Adipocyte (in vitro differentiated cells): ENCODE measurements around the gene NTRK2.

ENCODE experiments used
- DNase-seq: peaks from one replicate; pipeline ENCODE4 v3.0.0-alpha.2; 2015; ENCODE audit warnings: low read depth
- H3K27me3 ChIP-seq: replicated peaks from 2 replicates; pipeline ENCODE4 v1.7.0; 2013; ENCODE audit warnings: mild to moderate bottlenecking, low read length, moderate library complexity; ENCODE audit not compliant: control insufficient read depth, insufficient read depth
- H3K36me3 ChIP-seq: 2 replicates; pipeline ENCODE4 v1.7.0; 2013; ENCODE audit warnings: low read length, mild to moderate bottlenecking, moderate library complexity; ENCODE audit not compliant: control insufficient read depth, insufficient read depth, severe bottlenecking
- H3K4me1 ChIP-seq: 2 replicates; pipeline ENCODE4 v1.7.0; 2013; ENCODE audit warnings: mild to moderate bottlenecking, low read length, moderate library complexity; ENCODE audit not compliant: control insufficient read depth, insufficient read depth
- H3K4me3 ChIP-seq: 2 replicates; pipeline ENCODE4 v1.7.0; 2013; ENCODE audit warnings: mild to moderate bottlenecking, low read length, moderate library complexity
- H3K9ac ChIP-seq: 2 replicates; pipeline ENCODE4 v1.7.0; 2013; ENCODE audit warnings: mild to moderate bottlenecking, low read length, moderate library complexity
- H3K9me3 ChIP-seq: 2 replicates; pipeline ENCODE4 v1.7.0; 2013; ENCODE audit warnings: mild to moderate bottlenecking, low read length, moderate library complexity; ENCODE audit not compliant: control insufficient read depth

The NTRK2 gene

DNA sequence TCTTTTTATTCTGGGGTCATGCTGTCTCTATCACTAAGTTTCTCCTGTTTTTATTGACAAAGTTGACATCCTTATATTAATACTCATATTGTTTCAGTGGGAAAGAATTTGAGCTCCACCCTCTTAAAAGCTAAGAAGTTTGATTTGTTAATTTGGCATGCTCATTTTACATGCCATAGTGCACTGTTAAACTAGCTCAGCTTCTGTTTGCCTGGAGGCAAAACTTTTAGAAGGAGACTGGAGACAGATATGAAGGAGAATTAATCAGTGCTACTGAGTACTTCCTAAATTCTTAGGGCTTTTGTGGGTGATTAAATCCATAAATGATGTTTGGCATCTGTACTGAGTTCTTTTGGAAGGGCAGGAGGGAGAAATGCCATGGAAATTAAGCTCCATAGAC lies 138.9 kb downstream of the NTRK2 start:
- no peak for DNase-seq
- Histone ChIP-seq H3K4me1 (peaks cover 25% of the 10 kb centered on the region), H3K4me3 (no peak overlapping the region), H3K36me3 (no peaks in the 10 kb centered on the region), H3K27me3 (no peaks in the 10 kb centered on the region), H3K9me3 (no peaks in the 10 kb centered on the region), H3K9ac (no peak overlapping the region)

DNA sequence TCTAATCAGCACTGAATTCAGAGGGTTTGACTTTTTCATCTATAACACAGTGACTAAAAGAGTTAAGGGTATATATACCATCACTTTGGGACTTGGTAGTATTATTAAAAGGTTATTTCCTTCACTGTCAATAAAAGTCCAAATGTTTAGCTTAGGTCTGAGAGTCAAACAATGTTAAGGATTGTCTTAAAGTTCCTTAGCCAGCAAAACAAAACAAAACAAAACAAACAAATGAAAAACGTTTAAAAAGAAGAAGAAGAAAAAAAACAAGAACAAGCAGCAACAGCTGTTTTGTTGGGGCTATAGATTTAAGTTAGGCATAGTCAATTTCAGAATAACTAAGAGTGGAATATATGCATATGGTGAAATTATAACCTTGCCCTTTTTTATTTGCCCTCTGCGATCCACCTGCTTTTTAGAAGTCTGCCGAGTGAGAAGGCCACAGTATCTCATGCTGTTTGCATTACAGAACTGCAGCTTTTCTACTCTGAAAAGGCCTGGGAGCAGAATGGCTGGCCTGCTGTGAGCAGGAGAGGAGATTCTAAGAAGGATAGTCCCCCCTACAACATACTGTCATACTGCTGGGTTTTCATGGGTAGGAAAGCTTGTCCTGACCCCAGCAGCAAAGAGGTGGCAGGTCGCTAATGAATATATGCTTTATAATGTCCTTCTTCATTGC lies 141.7 kb downstream of the NTRK2 start:
- no peaks in the 10 kb centered on the region for H3K9me3 ChIP-seq
- H3K4me1 ChIP-seq: peaks cover 18% of the 10 kb centered on the region
- no peaks in the 10 kb centered on the region for H3K36me3 ChIP-seq
- no peak overlapping the region for H3K9ac ChIP-seq
- DNase-seq: no peak
- no peaks in the 10 kb centered on the region for H3K27me3 ChIP-seq
- H3K4me3 ChIP-seq: no peak overlapping the region

DNA sequence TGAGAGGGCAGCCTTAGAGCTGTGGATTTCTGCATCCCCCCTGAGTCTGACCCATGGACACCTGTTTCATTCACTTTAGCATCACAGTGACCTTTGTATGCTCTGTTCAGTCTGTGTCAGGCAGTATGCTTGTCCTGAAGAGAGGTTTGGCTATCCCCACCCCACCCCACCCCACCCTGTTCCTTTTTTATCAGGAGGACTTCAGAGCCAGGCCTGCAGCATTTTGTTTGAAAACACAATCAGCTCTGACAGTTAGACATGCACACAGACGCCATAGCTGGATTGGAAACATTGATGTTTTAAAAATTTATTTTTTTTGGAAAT lies 142.2 kb downstream of the NTRK2 start:
- no peaks in the 10 kb centered on the region for H3K9me3 ChIP-seq
- DNase-seq: no peak
- H3K4me3 ChIP-seq: no peak overlapping the region
- no peak overlapping the region for H3K9ac ChIP-seq
- no peaks in the 10 kb centered on the region for H3K27me3 ChIP-seq
- H3K36me3 ChIP-seq: no peaks in the 10 kb centered on the region
- H3K4me1 ChIP-seq: peaks cover 18% of the 10 kb centered on the region

- Histone ChIP-seq H3K36me3 (no peaks in the 10 kb centered on the region), H3K27me3 (no peaks in the 10 kb centered on the region), H3K4me1 (peaks cover 18% of the 10 kb centered on the region), H3K4me3 (no peak overlapping the region), H3K9ac (no peak overlapping the region), H3K9me3 (no peaks in the 10 kb centered on the region)
- no peak for DNase-seq
Measured at GRCh38 chr9:84812355-84812754, 142.8 kb downstream of the NTRK2 start.

GRCh38 chr9:84812847-84813246 lies 143.3 kb downstream of the NTRK2 start:
- Histone ChIP-seq H3K9ac (no peak overlapping the region), H3K9me3 (no peaks in the 10 kb centered on the region), H3K4me3 (no peak overlapping the region), H3K4me1 (peaks cover 18% of the 10 kb centered on the region), H3K36me3 (no peaks in the 10 kb centered on the region), H3K27me3 (no peaks in the 10 kb centered on the region)
- DNase-seq: no peak

DNA sequence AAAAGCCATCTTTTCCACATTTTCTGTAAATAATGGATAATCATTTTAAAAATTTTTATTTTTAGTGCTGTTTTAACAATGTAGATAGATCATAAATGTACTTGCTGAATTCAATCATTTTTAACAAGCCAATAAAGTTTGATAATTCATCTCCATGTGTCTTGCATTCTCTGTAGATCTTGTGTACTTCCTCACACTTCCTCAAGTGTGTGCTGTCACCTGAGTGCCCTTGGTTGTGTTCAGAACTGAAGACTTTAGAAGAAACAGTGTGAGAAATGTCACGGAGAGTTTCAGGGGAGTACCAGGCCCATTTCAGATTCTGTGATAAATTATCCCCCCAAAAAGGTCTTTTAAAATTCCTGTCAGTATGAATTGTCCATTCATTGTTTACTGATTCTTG lies 146.0 kb downstream of the NTRK2 start:
- Histone ChIP-seq H3K9ac (no peak overlapping the region), H3K36me3 (no peaks in the 10 kb centered on the region), H3K4me3 (no peak overlapping the region), H3K4me1 (peaks cover 18% of the 10 kb centered on the region), H3K27me3 (no peaks in the 10 kb centered on the region), H3K9me3 (no peaks in the 10 kb centered on the region)
- no peak for DNase-seq

DNA sequence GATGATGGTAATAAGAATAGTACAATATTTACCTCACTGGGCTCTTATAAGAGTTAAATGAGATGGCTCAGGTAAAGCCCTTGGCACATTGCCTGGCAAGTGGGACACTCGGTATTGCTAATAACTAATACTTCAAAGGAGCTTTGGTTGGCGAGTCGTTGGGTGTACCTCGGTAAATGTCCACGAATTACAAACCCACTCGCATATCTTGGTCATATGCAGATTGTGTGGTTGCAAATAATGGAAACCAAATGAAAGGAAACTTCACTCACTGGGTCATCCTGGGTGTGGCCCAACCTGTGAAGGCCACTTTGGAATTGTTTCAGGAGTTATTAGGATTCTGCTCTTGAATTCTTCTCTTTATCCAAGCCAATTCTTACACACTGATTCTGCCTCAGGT lies 147.5 kb downstream of the NTRK2 start:
- DNase-seq: no peak
- H3K9me3 ChIP-seq: no peaks in the 10 kb centered on the region
- no peak overlapping the region for H3K4me3 ChIP-seq
- H3K36me3 ChIP-seq: no peaks in the 10 kb centered on the region
- no peaks in the 10 kb centered on the region for H3K27me3 ChIP-seq
- H3K9ac ChIP-seq: no peak overlapping the region
- H3K4me1 ChIP-seq: peaks cover 29% of the 10 kb centered on the region

DNA sequence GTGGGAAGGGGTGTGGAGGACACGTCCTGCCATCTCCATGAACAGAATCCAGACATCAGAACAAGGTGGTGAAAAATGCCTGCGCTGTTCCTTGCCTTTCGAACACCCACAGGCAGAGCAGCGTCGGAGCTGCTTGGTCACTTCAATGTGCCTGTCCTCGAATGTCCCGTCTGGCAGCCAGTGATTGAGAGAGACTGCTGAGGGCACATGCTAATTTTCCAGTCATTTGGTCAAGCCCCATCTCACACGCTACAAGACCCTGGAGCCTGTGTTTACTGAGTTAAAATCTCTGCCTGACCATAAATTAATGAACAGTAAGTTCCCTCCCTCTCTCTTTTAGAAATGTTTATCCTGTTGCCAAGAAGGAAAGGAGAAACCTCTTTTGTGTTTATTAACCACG lies 149.3 kb downstream of the NTRK2 start:
- H3K9me3 ChIP-seq: no peaks in the 10 kb centered on the region
- H3K4me3 ChIP-seq: no peak overlapping the region
- H3K9ac ChIP-seq: no peak overlapping the region
- H3K36me3 ChIP-seq: no peaks in the 10 kb centered on the region
- no peaks in the 10 kb centered on the region for H3K27me3 ChIP-seq
- no peak for DNase-seq
- peaks cover 24% of the 10 kb centered on the region for H3K4me1 ChIP-seq

DNA sequence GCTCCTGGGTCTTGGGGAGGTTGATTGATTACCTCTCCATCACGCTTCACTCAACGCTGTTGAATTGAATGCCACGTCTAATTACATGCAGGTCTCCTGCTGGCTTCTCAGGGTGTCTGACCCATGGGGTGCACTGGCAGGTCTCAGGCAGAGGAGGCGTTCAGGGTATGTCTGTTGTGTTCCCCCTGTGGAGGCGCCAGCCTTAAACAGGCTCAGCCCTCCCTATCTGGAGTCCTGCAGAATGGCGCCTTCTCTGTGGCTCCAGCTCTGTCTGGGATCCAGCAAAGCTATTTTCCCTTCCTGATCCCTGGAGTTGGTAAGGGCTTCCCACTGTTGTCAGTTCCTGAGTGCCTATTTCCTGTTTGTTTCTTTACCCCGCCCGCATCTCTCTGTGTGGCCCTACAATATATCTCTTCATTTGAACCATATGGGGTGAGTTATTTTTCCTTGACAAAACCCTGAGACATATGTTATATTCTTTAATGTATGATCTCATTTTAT lies 150.0 kb downstream of the NTRK2 start:
- Histone ChIP-seq H3K9me3 (no peaks in the 10 kb centered on the region), H3K4me1 (peaks cover 31% of the 10 kb centered on the region), H3K9ac (no peak overlapping the region), H3K36me3 (no peaks in the 10 kb centered on the region), H3K4me3 (no peak overlapping the region), H3K27me3 (no peaks in the 10 kb centered on the region)
- DNase-seq: no peak

DNA sequence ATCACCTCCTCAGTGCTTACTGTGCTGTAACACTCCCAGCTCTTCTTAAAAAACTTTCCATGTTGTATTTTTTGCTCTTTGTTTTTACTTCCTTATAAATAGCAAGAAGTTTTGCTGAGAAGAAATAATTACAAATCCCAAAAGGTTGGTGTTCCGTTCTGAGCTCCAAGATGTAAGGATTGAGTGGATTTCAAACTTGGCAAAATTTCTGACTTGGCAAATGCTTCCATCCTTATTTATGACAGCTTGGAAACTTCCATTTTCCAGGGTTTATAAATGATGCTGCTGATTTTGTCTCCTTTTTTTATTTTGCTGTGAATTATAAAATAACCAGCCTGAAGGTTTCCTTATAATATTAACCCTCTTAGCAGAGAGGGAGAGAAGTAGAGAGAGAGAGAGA lies 151.9 kb downstream of the NTRK2 start:
- no peak for DNase-seq
- peaks cover 26% of the 10 kb centered on the region for H3K4me1 ChIP-seq
- H3K9me3 ChIP-seq: peaks cover 5% of the 10 kb centered on the region
- no peaks in the 10 kb centered on the region for H3K27me3 ChIP-seq
- no peaks in the 10 kb centered on the region for H3K36me3 ChIP-seq
- H3K4me3 ChIP-seq: no peak overlapping the region
- no peak overlapping the region for H3K9ac ChIP-seq

- no peaks in the 10 kb centered on the region for H3K27me3 ChIP-seq
- DNase-seq: no peak
- H3K36me3 ChIP-seq: no peaks in the 10 kb centered on the region
- peaks cover 11% of the 10 kb centered on the region for H3K9me3 ChIP-seq
- peaks cover 33% of the 10 kb centered on the region for H3K4me1 ChIP-seq
- no peak overlapping the region for H3K4me3 ChIP-seq
- H3K9ac ChIP-seq: no peak overlapping the region
Measured at GRCh38 chr9:84822589-84823233, 153.2 kb downstream of the NTRK2 start.
